OCI-LY7 (cell line): ENCODE results near the gene CELF4.
A peak's percentile ranks its signal among the peaks of the same experiment; 100 is the strongest.

Experiments used
- EZH2phosphoT487 ChIP-seq: fragments of 200-600 bp; sonication (generic); IDR thresholded peaks from 2 replicates; pipeline ENCODE4 v1.6.1; 2018; ENCODE audit warnings: low read depth, borderline replicate concordance, mild to moderate bottlenecking, mixed run types, antibody characterized with exemption, low read length, moderate library complexity, mixed read lengths
- TF ChIP-seq, protein P1 (sequence below): fragments of 200-600 bp; sonication (generic); conservative IDR thresholded peaks from 2 replicates; pipeline ENCODE4 v1.5.1; 2014; ENCODE audit warnings: mild to moderate bottlenecking, antibody characterized with exemption, low read length, moderate library complexity, mixed read lengths

DNA sequence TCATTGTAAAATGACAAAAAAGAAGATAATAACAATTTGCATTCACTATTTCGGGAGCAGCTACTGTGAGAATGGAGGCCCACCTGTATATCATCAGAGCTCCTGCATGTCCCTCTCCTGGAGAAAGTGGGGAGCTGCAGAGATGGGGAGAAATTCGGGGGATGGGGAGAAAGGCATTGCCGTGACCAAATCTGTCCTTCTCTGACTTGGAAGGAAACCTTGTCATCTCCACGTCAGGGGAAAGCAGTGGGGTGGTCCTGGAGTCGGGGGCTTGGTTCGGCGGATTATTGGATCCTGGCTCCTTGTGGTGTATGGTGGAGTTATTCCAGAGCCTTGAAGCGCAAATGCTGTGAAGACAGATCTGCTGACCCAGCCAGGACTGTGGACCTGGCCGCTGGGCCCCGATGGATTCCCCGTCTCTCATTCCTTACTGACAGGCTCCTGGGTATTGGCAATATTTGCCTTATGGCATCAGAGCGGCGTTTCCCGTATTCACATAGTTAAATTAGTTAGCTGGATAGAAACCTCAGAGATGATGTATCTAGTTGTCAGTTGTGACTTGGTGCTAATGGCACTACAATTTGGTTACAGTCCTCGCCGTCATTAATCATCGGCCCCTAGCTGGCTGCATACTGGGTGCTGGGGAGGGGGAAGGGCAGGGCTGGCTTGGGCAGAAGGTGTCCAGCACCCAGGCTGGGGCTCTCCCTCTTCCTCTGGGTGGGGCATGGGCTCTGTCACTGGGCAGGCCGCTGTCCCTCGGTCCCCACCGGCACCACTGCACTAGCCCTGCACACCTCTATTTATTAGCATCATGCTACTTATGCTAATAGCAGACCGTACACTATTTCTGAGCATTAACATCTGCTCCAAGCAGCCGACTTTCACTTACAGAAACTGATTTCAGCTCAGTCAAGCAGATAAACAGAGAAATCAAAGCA, 31.7 kb downstream of the CELF4 start:
- TF ChIP-seq, protein P1, sequence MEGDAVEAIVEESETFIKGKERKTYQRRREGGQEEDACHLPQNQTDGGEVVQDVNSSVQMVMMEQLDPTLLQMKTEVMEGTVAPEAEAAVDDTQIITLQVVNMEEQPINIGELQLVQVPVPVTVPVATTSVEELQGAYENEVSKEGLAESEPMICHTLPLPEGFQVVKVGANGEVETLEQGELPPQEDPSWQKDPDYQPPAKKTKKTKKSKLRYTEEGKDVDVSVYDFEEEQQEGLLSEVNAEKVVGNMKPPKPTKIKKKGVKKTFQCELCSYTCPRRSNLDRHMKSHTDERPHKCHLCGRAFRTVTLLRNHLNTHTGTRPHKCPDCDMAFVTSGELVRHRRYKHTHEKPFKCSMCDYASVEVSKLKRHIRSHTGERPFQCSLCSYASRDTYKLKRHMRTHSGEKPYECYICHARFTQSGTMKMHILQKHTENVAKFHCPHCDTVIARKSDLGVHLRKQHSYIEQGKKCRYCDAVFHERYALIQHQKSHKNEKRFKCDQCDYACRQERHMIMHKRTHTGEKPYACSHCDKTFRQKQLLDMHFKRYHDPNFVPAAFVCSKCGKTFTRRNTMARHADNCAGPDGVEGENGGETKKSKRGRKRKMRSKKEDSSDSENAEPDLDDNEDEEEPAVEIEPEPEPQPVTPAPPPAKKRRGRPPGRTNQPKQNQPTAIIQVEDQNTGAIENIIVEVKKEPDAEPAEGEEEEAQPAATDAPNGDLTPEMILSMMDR = peak; percentile 48; the same call in 1 of the 2 replicates
- TF ChIP-seq EZH2phosphoT487 = no peak
